BJ (cell line): Measurements from ENCODE around the gene SRSF8. TPM values are rescaled to one million over a fixed set of nuclear protein-coding genes. Genes with fewer than 3 reads are reported as not detected.
"Not testable (repeated sequence)": the region's sequence is repeated elsewhere in the genome, so short reads cannot be mapped to it uniquely, and the experiment has no call there.

ENCODE experiments used
- CTCF ChIA-PET: fragments of 350-600 bp; formaldehyde crosslinking; extraction: SDS; loops from one replicate; lab custom pipeline; 2021; ENCODE audit warnings: antibody characterized with exemption, inconsistent platforms; lab: Yijun Ruan, JAX
- POLR2A ChIA-PET: fragments of 300-600 bp; sonication (Branson Sonifier 250); formaldehyde crosslinking; extraction: SDS; loops from one replicate; lab custom pipeline; 2021; ENCODE audit warnings: antibody characterized with exemption; lab: Charles Lee
- DNase-seq: peaks from one replicate; pipeline ENCODE4 v3.0.0-alpha.2; 2011; ENCODE audit warnings: low read depth
- H3K27me3 ChIP-seq: 2 replicates; pipeline ENCODE4 v1.6.0; 2011; ENCODE audit warnings: low read length; ENCODE audit not compliant: control insufficient read depth, insufficient read depth
- H3K36me3 ChIP-seq: 2 replicates; pipeline ENCODE4 v1.5.1; 2011; ENCODE audit warnings: low read length; ENCODE audit not compliant: control insufficient read depth, insufficient read depth
- H3K4me3 ChIP-seq: 2 replicates; pipeline ENCODE4 v1.5.1; 2011; ENCODE audit warnings: low read depth, mild to moderate bottlenecking, control low read depth, low read length
- CTCF ChIP-seq: IDR thresholded peaks from 2 replicates; pipeline ENCODE4 v1.5.1; 2011; ENCODE audit warnings: low read depth, mild to moderate bottlenecking, control low read depth, inconsistent platforms, low read length, moderate library complexity; ENCODE audit not compliant: insufficient read depth
- polyA plus RNA-seq: library from polyadenylated mRNA; depleted of rRNA; stranded (reverse); fragments of >200 nt; gene quantifications from 2 replicates; pipeline ENCODE4 v1.2.3, GENCODE V29; 2011

Gene SRSF8
- polyA plus RNA-seq, 1 experiment: 18.9 TPM

GRCh38 chr11:95045812-95046211, 20.9 kb upstream of the SRSF8 start:
- peaks cover 5% of the 10 kb centered on the region for H3K27me3 ChIP-seq
- ChIA-PET POLR2A (no interaction called here), CTCF (interaction anchor here (0.9 to 1.1 kb wide), 2 partner anchors 10 to 23 kb away, joined by 3 to 4 read pairs; no protein-coding TSS in a partner anchor)
- no peak for TF ChIP-seq CTCF
- H3K4me3 ChIP-seq: no peak overlapping the region
- H3K36me3 ChIP-seq: no peaks in the 10 kb centered on the region
- DNase-seq: no peak

- DNase-seq, H3K27me3 ChIP-seq, POLR2A ChIA-PET, H3K36me3 ChIP-seq, H3K4me3 ChIP-seq: not testable (repeated sequence)
- CTCF ChIA-PET: interaction anchor here (1.0 kb wide), 1 partner anchor 19 kb away, joined by 4 read pairs; no protein-coding TSS in a partner anchor
These were observed 17.6 kb upstream of the SRSF8 start, which contains the start of gene KDM4F for GRCh38 chr11:95049122-95049521. Gene KDM4F, plus strand, starts transcription at chr11:95049422.

GRCh38 chr11:95050595-95051202, 16.0 kb upstream of the SRSF8 start:
- peaks cover 5% of the 10 kb centered on the region for H3K27me3 ChIP-seq
- ChIA-PET CTCF (interaction anchor here (0.8 kb wide), 1 partner anchor 15 kb away, joined by 3 read pairs; no protein-coding TSS in a partner anchor), POLR2A (no interaction called here)
- H3K4me3 ChIP-seq: no peak overlapping the region
- no peak for TF ChIP-seq CTCF
- H3K36me3 ChIP-seq: no peaks in the 10 kb centered on the region
- DNase-seq: no peak

- DNase-seq: no peak
- Histone ChIP-seq H3K27me3 (peaks cover 4% of the 10 kb centered on the region), H3K4me3 (no peak overlapping the region), H3K36me3 (no peaks in the 10 kb centered on the region)
- TF ChIP-seq CTCF: no peak
- ChIA-PET POLR2A (no interaction called here), CTCF (no interaction called here)
These were observed 12.4 kb upstream of the SRSF8 start for GRCh38 chr11:95054356-95054755.

- no peak for TF ChIP-seq CTCF
- Histone ChIP-seq H3K36me3 (no peaks in the 10 kb centered on the region), H3K4me3 (no peak overlapping the region), H3K27me3 (peaks cover 6% of the 10 kb centered on the region)
- no peak for DNase-seq
- ChIA-PET POLR2A (no interaction called here), CTCF (interaction anchor here (0.7 kb wide), 1 partner anchor 10 kb away, joined by 3 read pairs; no protein-coding TSS in a partner anchor)
These were observed 11.3 kb upstream of the SRSF8 start for GRCh38 chr11:95055283-95055897.
